Stomach (tissue), 4 donors: Measurements from ENCODE around the gene CFAP46.

Experiments used
- EP300 ChIP-seq: sonication (generic); formaldehyde crosslinking; IDR thresholded peaks from one replicate; pipeline ENCODE4 v1.6.1; 2017; ENCODE audit warnings: antibody characterized with exemption
- POLR2A ChIP-seq, 4 donors: fragments of 450-650 bp; IDR thresholded peaks; one replicate each; pipeline ENCODE4 v1.6.1; 2016; ENCODE audit warnings: antibody characterized with exemption in 4 of 4, control low read depth in 2 of 4, mild to moderate bottlenecking in 1 of 4, moderate library complexity in 1 of 4
- TF ChIP-seq, protein P1 (sequence below), 7 experiments: fragments of 450-650 bp in 4 of 7; fragments of 200-600 bp in 3 of 7; sonication (generic) in 3 of 7; IDR thresholded peaks; one replicate each; pipeline ENCODE4 v1.5.1; 2016 to 2019; ENCODE audit warnings: antibody characterized with exemption in 7 of 7, control low read depth in 2 of 7, mild to moderate bottlenecking in 1 of 7

DNA sequence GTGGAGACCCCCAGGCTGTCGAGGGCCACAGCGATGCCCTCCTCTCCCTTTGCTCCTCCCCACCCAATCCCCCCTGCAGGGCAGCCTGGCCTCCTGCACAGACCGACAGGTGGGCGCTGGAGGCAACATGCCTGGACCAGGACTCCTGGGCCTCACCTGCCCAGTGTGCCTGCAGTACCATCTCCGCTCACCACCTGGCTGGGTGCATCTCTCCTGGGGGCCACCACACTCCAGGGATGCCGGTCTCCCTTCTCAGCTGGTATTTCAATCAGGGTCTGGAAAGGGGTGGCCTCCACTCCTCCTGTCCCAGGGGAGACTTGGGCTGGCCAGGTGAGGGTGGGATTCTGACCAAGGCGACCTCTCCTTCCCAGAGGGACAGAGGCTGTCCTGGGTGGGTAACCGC is 17.2 kb upstream of the CFAP46 start:
- TF ChIP-seq, protein P1, sequence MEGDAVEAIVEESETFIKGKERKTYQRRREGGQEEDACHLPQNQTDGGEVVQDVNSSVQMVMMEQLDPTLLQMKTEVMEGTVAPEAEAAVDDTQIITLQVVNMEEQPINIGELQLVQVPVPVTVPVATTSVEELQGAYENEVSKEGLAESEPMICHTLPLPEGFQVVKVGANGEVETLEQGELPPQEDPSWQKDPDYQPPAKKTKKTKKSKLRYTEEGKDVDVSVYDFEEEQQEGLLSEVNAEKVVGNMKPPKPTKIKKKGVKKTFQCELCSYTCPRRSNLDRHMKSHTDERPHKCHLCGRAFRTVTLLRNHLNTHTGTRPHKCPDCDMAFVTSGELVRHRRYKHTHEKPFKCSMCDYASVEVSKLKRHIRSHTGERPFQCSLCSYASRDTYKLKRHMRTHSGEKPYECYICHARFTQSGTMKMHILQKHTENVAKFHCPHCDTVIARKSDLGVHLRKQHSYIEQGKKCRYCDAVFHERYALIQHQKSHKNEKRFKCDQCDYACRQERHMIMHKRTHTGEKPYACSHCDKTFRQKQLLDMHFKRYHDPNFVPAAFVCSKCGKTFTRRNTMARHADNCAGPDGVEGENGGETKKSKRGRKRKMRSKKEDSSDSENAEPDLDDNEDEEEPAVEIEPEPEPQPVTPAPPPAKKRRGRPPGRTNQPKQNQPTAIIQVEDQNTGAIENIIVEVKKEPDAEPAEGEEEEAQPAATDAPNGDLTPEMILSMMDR (IDR thresholded peaks at IDR 0.05): no peak
- TF ChIP-seq POLR2A (IDR thresholded peaks at IDR 0.05): no peak
- TF ChIP-seq EP300: no peak
